ENCODE results near the gene BCL2L13.

DNA sequence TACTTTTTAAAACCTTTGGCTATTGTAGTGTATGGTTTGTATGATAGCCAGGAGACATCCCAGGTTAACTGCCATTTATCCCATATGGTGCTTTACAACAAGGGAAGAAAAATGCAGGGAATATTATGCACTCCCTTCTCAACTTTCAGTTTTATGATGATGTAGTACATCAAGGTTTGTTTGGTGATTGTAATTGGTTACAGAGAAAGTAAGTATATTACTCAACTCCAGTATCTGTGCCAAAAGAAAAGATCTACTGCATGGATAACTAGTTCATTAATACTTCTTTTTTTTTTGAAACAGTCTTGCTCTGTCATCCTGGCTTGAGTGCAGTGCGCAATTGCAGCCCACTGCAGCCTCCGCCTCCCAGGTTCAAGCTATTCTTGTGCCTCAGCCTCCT is 65.3 kb downstream of the BCL2L13 start:
- no peak for TF ChIP-seq NFRKB (IDR thresholded peaks at IDR 0.05)
- TF ChIP-seq ELF4 (IDR thresholded peaks at IDR 0.05): no peak
- no peak for TF ChIP-seq SP1 (IDR thresholded peaks at IDR 0.05)
- TF ChIP-seq TARDBP (IDR thresholded peaks at IDR 0.05): no peak
- no peak for TF ChIP-seq SUZ12 (IDR thresholded peaks at IDR 0.05)

All from HEK293T (cell line).